ENCODE measurements around the gene ERN1. TPM values are rescaled to one million over a fixed set of nuclear protein-coding genes. Genes with fewer than 3 reads are reported as not detected.
A peak's percentile ranks its signal among the peaks of the same experiment; 100 is the strongest.

The ERN1 gene
- total and polyA plus RNA-seq, 2 of the 13 experiments (the other 11 are each of a cell fraction or from before 2014, with no cell fraction given): 6.0 to 12.7 TPM

DNA sequence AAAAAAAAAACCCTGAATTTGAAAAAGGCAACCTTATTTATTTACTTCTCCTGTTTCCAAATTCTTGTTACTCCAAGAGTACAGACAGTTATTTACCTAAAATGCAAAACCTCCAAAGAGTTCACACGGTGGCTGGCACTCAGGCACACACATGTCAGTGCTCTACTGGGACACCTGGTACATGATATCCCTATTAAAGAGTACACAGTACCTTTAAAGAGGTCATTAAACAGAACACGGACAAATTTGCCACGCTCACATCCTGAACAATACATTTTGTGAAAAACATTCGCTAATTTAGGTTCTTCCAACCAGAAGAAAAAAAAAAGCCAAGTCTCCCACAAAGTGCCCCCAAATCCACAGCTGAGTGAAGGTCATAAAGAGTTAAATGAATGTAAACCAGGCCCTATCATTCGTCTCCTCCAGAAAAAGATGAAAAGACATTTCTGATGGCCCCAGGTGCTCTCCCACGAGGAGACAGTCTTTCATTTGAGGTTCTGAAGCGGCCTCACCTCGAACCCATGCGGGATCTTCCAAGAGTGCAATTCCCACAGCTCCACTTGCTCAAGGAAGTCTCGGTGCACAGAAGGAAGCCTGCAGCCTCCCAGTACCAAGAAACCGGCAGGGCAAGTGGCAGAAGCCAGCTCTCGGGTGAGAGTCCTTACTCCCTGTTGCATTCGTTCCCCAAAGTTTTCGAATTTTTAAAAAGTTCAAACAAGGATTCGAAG, 993 bp downstream of the ERN1 start:
- BruUV-seq (replicated peaks): no TSS peak
- in situ Hi-C loops (cut with HindIII; ENCODE audit: extremely low pct_ligation_motif_present, low pct_unique_long_range_greater_than_20kb) (no loop called here), intact Hi-C loops (cut with micrococcal nuclease; ENCODE audit: unreplicated experiment) (loop anchor here (1.0 kb wide), 1 partner anchor 47 kb away; no protein-coding TSS in a partner anchor)
- peak overlapping the region; percentile 89 for H3K9ac ChIP-seq (ENCODE audit: insufficient read depth, low read depth, low read length)
- no peak overlapping the region for H2AFZ ChIP-seq (ENCODE audit: low read length)
- no peaks in the 10 kb centered on the region for H3K36me3 ChIP-seq (replicated peaks in 1 of 2; ENCODE audit: control insufficient read depth in 1 of 2, insufficient read depth in 2 of 2, low read length in 2 of 2)
- 3% methylated on average over 12 of the region's 15 CpGs for WGBS (ENCODE audit: low lambda C conversion rate)
- H3K79me2 ChIP-seq (ENCODE audit: insufficient read depth, low read length): peaks cover 46% of the 10 kb centered on the region
- peak overlapping the region; percentile 79 to 96 (median 89) for H3K4me3 ChIP-seq (replicated peaks in 1 of 3; ENCODE audit: insufficient read depth in 1 of 3, low read depth in 2 of 3, low read length in 3 of 3)
- POLR2A ChIA-PET: interaction anchor here (0.7 to 10.7 kb wide), 9 partner anchors 8 to 88 kb away, joined by 3 to 138 read pairs (median 16); no protein-coding TSS in a partner anchor
- no peaks in the 10 kb centered on the region; a peak in 1 of 5 replicates for H3K27me3 ChIP-seq (ENCODE audit: control insufficient read depth in 1 of 2, insufficient read depth in 2 of 2, low read length in 2 of 2)
- H3K27ac ChIP-seq (ENCODE audit: extremely low read length, insufficient read depth, low read length): peak overlapping the region; percentile 81
- CTCF ChIA-PET (ENCODE audit: low intra/inter-chr PET ratio, low total read pairs): no interaction called here
- ATAC-seq: no peak
- H3K4me1 ChIP-seq (ENCODE audit: insufficient read depth, low read length): peaks cover 74% of the 10 kb centered on the region
- no peaks in the 10 kb centered on the region for H3K9me3 ChIP-seq (ENCODE audit: low read length)
- peaks cover 16% of the 10 kb centered on the region; the same call in 1 of the 2 replicates for H4K20me1 ChIP-seq (ENCODE audit: insufficient read depth, low read length)
- no peak for DNase-seq (ENCODE audit: low spot score)
- H3K4me2 ChIP-seq (ENCODE audit: low read depth, low read length): peak overlapping the region; percentile 92
- FAIRE-seq: no peak
- no peak for TF ChIP-seq TBX2 (CRISPR knock-in tag; IDR thresholded peaks at IDR 0.05; ENCODE audit: borderline replicate concordance)
- TF ChIP-seq SAP130 (CRISPR knock-in tag; IDR thresholded peaks at IDR 0.05; ENCODE audit: low read depth): peak; percentile 22; the same call in 1 of the 2 replicates
- peak; percentile 89 for TF ChIP-seq ZNF652 (CRISPR knock-in tag; IDR thresholded peaks at IDR 0.05; ENCODE audit: borderline replicate concordance, low read depth)
- TF ChIP-seq, protein P1, sequence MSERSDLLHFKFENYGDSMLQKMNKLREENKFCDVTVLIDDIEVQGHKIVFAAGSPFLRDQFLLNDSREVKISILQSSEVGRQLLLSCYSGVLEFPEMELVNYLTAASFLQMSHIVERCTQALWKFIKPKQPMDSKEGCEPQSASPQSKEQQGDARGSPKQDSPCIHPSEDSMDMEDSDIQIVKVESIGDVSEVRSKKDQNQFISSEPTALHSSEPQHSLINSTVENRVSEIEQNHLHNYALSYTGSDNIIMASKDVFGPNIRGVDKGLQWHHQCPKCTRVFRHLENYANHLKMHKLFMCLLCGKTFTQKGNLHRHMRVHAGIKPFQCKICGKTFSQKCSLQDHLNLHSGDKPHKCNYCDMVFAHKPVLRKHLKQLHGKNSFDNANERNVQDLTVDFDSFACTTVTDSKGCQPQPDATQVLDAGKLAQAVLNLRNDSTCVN (CRISPR knock-in tag; IDR thresholded peaks at IDR 0.05; ENCODE audit: borderline replicate concordance): no peak
- no peak for TF ChIP-seq FOXK2 (IDR thresholded peaks at IDR 0.05)
- TF ChIP-seq RXRA (CRISPR knock-in tag; IDR thresholded peaks at IDR 0.05): 0 out of 2 replicates have a peak, but pooled peaks have one; percentile 43
- no peak for TF ChIP-seq CBFB (CRISPR knock-in tag; IDR thresholded peaks at IDR 0.05)
- peak; percentile 59; the same call in 1 of the 2 replicates for TF ChIP-seq KDM5A (IDR thresholded peaks at IDR 0.05; ENCODE audit: borderline replicate concordance, low read length)
- TF ChIP-seq MED8 (CRISPR knock-in tag; IDR thresholded peaks at IDR 0.05; ENCODE audit: insufficient replicate concordance): peak; percentile 15
- TF ChIP-seq ZBTB20 (CRISPR knock-in tag; IDR thresholded peaks at IDR 0.05; ENCODE audit: borderline replicate concordance, low read depth): 0 out of 2 replicates have a peak, but pooled peaks have one; percentile 11
- 0 out of 2 replicates have a peak, but pooled peaks have one; percentile 6 for TF ChIP-seq GZF1 (CRISPR knock-in tag; IDR thresholded peaks at IDR 0.05)
- 0 out of 2 replicates have a peak, but pooled peaks have one; percentile 26 for TF ChIP-seq ZNF224 (CRISPR knock-in tag; IDR thresholded peaks at IDR 0.05)
- TF ChIP-seq SIN3A (IDR thresholded peaks at IDR 0.05; ENCODE audit: borderline replicate concordance, low read depth, low read length): peak; percentile 42; the same call in 1 of the 2 replicates
- TF ChIP-seq, protein P2, sequence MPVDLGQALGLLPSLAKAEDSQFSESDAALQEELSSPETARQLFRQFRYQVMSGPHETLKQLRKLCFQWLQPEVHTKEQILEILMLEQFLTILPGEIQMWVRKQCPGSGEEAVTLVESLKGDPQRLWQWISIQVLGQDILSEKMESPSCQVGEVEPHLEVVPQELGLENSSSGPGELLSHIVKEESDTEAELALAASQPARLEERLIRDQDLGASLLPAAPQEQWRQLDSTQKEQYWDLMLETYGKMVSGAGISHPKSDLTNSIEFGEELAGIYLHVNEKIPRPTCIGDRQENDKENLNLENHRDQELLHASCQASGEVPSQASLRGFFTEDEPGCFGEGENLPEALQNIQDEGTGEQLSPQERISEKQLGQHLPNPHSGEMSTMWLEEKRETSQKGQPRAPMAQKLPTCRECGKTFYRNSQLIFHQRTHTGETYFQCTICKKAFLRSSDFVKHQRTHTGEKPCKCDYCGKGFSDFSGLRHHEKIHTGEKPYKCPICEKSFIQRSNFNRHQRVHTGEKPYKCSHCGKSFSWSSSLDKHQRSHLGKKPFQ (CRISPR knock-in tag; IDR thresholded peaks at IDR 0.05; ENCODE audit: insufficient replicate concordance): peak; percentile 0
- TF ChIP-seq, protein P3, sequence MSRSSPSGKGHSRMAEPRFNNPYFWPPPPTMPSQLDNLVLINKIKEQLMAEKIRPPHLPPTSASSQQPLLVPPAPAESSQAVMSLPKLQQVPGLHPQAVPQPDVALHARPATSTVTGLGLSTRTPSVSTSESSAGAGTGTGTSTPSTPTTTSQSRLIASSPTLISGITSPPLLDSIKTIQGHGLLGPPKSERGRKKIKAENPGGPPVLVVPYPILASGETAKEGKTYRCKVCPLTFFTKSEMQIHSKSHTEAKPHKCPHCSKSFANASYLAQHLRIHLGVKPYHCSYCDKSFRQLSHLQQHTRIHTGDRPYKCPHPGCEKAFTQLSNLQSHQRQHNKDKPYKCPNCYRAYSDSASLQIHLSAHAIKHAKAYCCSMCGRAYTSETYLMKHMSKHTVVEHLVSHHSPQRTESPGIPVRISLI (CRISPR knock-in tag; IDR thresholded peaks at IDR 0.05; ENCODE audit: borderline replicate concordance): 0 out of 2 replicates have a peak, but pooled peaks have one; percentile 6
- TF ChIP-seq, protein P4, sequence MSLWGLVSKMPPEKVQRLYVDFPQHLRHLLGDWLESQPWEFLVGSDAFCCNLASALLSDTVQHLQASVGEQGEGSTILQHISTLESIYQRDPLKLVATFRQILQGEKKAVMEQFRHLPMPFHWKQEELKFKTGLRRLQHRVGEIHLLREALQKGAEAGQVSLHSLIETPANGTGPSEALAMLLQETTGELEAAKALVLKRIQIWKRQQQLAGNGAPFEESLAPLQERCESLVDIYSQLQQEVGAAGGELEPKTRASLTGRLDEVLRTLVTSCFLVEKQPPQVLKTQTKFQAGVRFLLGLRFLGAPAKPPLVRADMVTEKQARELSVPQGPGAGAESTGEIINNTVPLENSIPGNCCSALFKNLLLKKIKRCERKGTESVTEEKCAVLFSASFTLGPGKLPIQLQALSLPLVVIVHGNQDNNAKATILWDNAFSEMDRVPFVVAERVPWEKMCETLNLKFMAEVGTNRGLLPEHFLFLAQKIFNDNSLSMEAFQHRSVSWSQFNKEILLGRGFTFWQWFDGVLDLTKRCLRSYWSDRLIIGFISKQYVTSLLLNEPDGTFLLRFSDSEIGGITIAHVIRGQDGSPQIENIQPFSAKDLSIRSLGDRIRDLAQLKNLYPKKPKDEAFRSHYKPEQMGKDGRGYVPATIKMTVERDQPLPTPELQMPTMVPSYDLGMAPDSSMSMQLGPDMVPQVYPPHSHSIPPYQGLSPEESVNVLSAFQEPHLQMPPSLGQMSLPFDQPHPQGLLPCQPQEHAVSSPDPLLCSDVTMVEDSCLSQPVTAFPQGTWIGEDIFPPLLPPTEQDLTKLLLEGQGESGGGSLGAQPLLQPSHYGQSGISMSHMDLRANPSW (CRISPR knock-in tag; IDR thresholded peaks at IDR 0.05; ENCODE audit: borderline replicate concordance): 0 out of 2 replicates have a peak, but pooled peaks have one; percentile 34

Data from HepG2 (cell line).